WERI-Rb-1 (cell line): ENCODE data around the gene MYOT.
A peak's percentile ranks its signal among the peaks of the same experiment; 100 is the strongest.

ENCODE experiments used
- DNase-seq: peaks from one replicate; pipeline ENCODE4 v3.0.0-alpha.2; 2020
- H3K27ac ChIP-seq: fragments of 250-450 bp; sonication (Bioruptor Pico); 2 replicates; pipeline ENCODE4 v1.5.1; 2020; ENCODE audit warnings: mild to moderate bottlenecking, moderate library complexity
- H3K27me3 ChIP-seq: fragments of 250-450 bp; sonication (Bioruptor Pico); 2 replicates; pipeline ENCODE4 v1.5.1; 2021; ENCODE audit warnings: mild to moderate bottlenecking, low read depth, moderate library complexity; ENCODE audit not compliant: insufficient read depth, severe bottlenecking
- H3K36me3 ChIP-seq: fragments of 250-450 bp; sonication (Bioruptor Pico); 2 replicates; pipeline ENCODE4 v1.5.1; 2020; ENCODE audit warnings: mild to moderate bottlenecking, moderate library complexity
- H3K4me3 ChIP-seq: 2 replicates; pipeline ENCODE4 v1.5.1; 2011; ENCODE audit warnings: low read depth, mild to moderate bottlenecking, control low read depth, low read length
- H3K9me3 ChIP-seq: fragments of 250-450 bp; sonication (Bioruptor Pico); 2 replicates; pipeline ENCODE4 v1.5.1; 2021; ENCODE audit warnings: mild to moderate bottlenecking, moderate library complexity; ENCODE audit not compliant: severe bottlenecking
- CTCF ChIP-seq: IDR thresholded peaks from 2 replicates; pipeline ENCODE4 v1.5.1; 2011; ENCODE audit warnings: low read depth, mild to moderate bottlenecking, control low read depth, inconsistent platforms, low read length

The MYOT gene

GRCh38 chr5:137834498-137835049, 33.1 kb upstream of the MYOT start:
- H3K27ac ChIP-seq = no peak overlapping the region
- TF ChIP-seq CTCF = no peak
- no peaks in the 10 kb centered on the region for H3K36me3 ChIP-seq
- H3K9me3 ChIP-seq = no peaks in the 10 kb centered on the region
- DNase-seq = no peak
- no peaks in the 10 kb centered on the region for H3K27me3 ChIP-seq
- H3K4me3 ChIP-seq = no peak overlapping the region

GRCh38 chr5:137836298-137836697, 31.4 kb upstream of the MYOT start:
- no peak overlapping the region for H3K27ac ChIP-seq
- peak; percentile 37 for DNase-seq
- no peak for TF ChIP-seq CTCF
- no peak overlapping the region for H3K4me3 ChIP-seq
- H3K9me3 ChIP-seq = no peaks in the 10 kb centered on the region
- no peaks in the 10 kb centered on the region for H3K36me3 ChIP-seq
- H3K27me3 ChIP-seq = no peaks in the 10 kb centered on the region

GRCh38 chr5:137836997-137837396, 30.7 kb upstream of the MYOT start:
- no peak for DNase-seq
- H3K9me3 ChIP-seq = no peaks in the 10 kb centered on the region
- no peak for TF ChIP-seq CTCF
- H3K27ac ChIP-seq = no peak overlapping the region
- no peaks in the 10 kb centered on the region for H3K36me3 ChIP-seq
- H3K27me3 ChIP-seq = no peaks in the 10 kb centered on the region
- no peak overlapping the region for H3K4me3 ChIP-seq

- no peak for DNase-seq
- no peaks in the 10 kb centered on the region for H3K36me3 ChIP-seq
- H3K9me3 ChIP-seq = no peaks in the 10 kb centered on the region
- no peaks in the 10 kb centered on the region for H3K27me3 ChIP-seq
- H3K4me3 ChIP-seq = no peak overlapping the region
- no peak for TF ChIP-seq CTCF
- H3K27ac ChIP-seq = no peak overlapping the region
Measured at GRCh38 chr5:137837491-137838394, 29.9 kb upstream of the MYOT start.

- Histone ChIP-seq H3K9me3 (no peaks in the 10 kb centered on the region), H3K27me3 (no peaks in the 10 kb centered on the region), H3K36me3 (no peaks in the 10 kb centered on the region), H3K27ac (no peak overlapping the region), H3K4me3 (no peak overlapping the region)
- TF ChIP-seq CTCF = no peak
- DNase-seq = no peak
Measured at GRCh38 chr5:137838976-137839375, 28.7 kb upstream of the MYOT start.
